ENCODE results near the gene CA11. TPM values are rescaled to one million over a fixed set of nuclear protein-coding genes. Genes with fewer than 3 reads are reported as not detected.
A peak's percentile ranks its signal among the peaks of the same experiment; 100 is the strongest.

Gene CA11
- total and polyA plus RNA-seq, 2 of the 8 experiments (the other 6 are each of a cell fraction or from before 2014, with no cell fraction given) = 51.7 to 71.4 TPM

DNA sequence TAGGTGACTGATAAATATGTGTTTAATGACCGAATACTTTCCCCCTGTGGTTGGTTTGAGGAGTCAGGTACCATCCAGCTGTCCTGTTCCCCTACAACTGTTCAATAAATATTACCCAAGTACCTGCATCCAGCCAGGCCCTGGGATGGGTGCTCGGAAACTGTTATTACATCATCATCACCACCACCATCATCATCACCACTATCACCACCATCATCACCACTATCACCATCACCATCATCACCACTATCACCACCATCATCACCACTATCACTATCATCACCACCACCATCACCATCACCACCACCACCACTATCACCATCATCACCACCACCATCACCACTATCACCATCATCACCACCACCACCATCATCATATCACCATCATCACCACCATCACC is 22.8 kb upstream of the CA11 start:
- H2BK20ac ChIP-seq (ENCODE audit: low read length) = no peak overlapping the region
- H3K27me3 ChIP-seq (replicated peaks in 1 of 4; ENCODE audit: control insufficient read depth in 3 of 4, extremely low read depth in 1 of 4, insufficient read depth in 3 of 4, low read length in 3 of 4) = peaks cover 0 to 2% (median 1%) of the 10 kb centered on the region in 4 experiments; a peak in 1 of 7 replicates
- no peaks in the 10 kb centered on the region for H3K79me1 ChIP-seq (ENCODE audit: low read depth, low read length)
- no peak for DNase-seq (ENCODE audit: low read depth in 1 of 2, low spot score in 2 of 2)
- H2BK120ac ChIP-seq (replicated peaks; ENCODE audit: low read depth, low read length) = no peak overlapping the region
- H4K91ac ChIP-seq (replicated peaks; ENCODE audit: insufficient read length, low read length) = no peak overlapping the region
- no peak overlapping the region for H3K4me2 ChIP-seq (ENCODE audit: insufficient read depth in 1 of 2, low read depth in 2 of 2, low read length in 2 of 2)
- H3K9me3 ChIP-seq (ENCODE audit: insufficient read depth in 2 of 2, low read depth in 1 of 2, low read length in 1 of 2) = peaks cover 0 to 3% of the 10 kb centered on the region in 2 experiments; a peak in 1 of 4 replicates
- ChIA-PET POLR2A (ENCODE audit: partially characterized antibody) (interaction anchor here (1.0 kb wide), 1 partner anchor 23 kb away, joined by 4 read pairs; no protein-coding TSS in a partner anchor), CTCF (ENCODE audit: partially characterized antibody) (interaction anchor here (0.7 kb wide), 1 partner anchor 159 kb away, joined by 3 read pairs; no protein-coding TSS in a partner anchor)
- no peaks in the 10 kb centered on the region; a peak in 1 of 4 replicates for H3K79me2 ChIP-seq (ENCODE audit: control insufficient read depth in 1 of 2, insufficient read depth in 2 of 2, low read length in 2 of 2)
- H2BK5ac ChIP-seq (ENCODE audit: low read depth, low read length) = no peak overlapping the region
- peaks cover 18% of the 10 kb centered on the region; the same call in 1 of the 2 replicates for H3K23me2 ChIP-seq (ENCODE audit: low read depth, low read length)
- H2AFZ ChIP-seq (ENCODE audit: low read length) = no peak overlapping the region
- no peak overlapping the region for H4K8ac ChIP-seq (ENCODE audit: extremely low read depth, insufficient read depth, low read length)
- no peaks in the 10 kb centered on the region for H3K36me3 ChIP-seq (ENCODE audit: control insufficient read depth in 2 of 4, insufficient read depth in 4 of 4, low read length in 3 of 4)
- H3K9ac ChIP-seq (replicated peaks in 1 of 4; ENCODE audit: extremely low read depth in 1 of 4, low read depth in 3 of 4, low read length in 3 of 4) = no peak overlapping the region
- H3K27ac ChIP-seq (ENCODE audit: low read depth, low read length) = no peak overlapping the region
- WGBS, 2 experiments (ENCODE audit: extremely low coverage in 1 of 2, insufficient coverage in 1 of 2, insufficient read length in 1 of 2, insufficient replicate concordance in 2 of 2, low coverage in 1 of 2, low lambda C conversion rate in 2 of 2, missing lambda C conversion rate in 1 of 2) = 90% methylated on average over 2 of the region's 2 CpGs; no CpG with 5 or more reads in 1 of the 2 experiments
- H3K14ac ChIP-seq (ENCODE audit: insufficient read length) = no peak overlapping the region
- H3K4me1 ChIP-seq (replicated peaks in 1 of 4; ENCODE audit: control insufficient read depth in 3 of 4, insufficient read depth in 4 of 4, low read length in 3 of 4) = peaks cover 0 to 10% (median 7%) of the 10 kb centered on the region in 4 experiments; a peak in 6 of 7 replicates
- no peak for FAIRE-seq
- H3K56ac ChIP-seq (replicated peaks; ENCODE audit: insufficient read length, low read depth, low read length) = peak overlapping the region; percentile 92
- no peak overlapping the region for H3K4ac ChIP-seq (replicated peaks; ENCODE audit: insufficient read length, low read depth, low read length)
- H4K20me1 ChIP-seq (replicated peaks in 1 of 2; ENCODE audit: control insufficient read depth in 1 of 2, insufficient read depth in 2 of 2, low read length in 2 of 2) = peaks cover 0 to 4% of the 10 kb centered on the region in 2 experiments
- no peak overlapping the region for H2AK5ac ChIP-seq (ENCODE audit: low read depth, low read length)
- H4K5ac ChIP-seq (ENCODE audit: insufficient read length, low read depth, low read length) = no peak overlapping the region
- TF ChIP-seq CBX5 (IDR thresholded peaks at IDR 0.05; ENCODE audit: low read depth, low read length) (no peak), SP4 (IDR thresholded peaks at IDR 0.05; ENCODE audit: low read length) (no peak), HDAC6 (IDR thresholded peaks at IDR 0.05; ENCODE audit: low read depth, low read length) (no peak), CHD2 (IDR thresholded peaks at IDR 0.05; ENCODE audit: low read length) (no peak)
- no peak overlapping the region for H2BK15ac ChIP-seq (ENCODE audit: low read length)
- H3K23ac ChIP-seq (ENCODE audit: insufficient read length) = no peak overlapping the region
- no peak overlapping the region for H3K18ac ChIP-seq (ENCODE audit: extremely low read depth, low read length)
- no peak overlapping the region for H2BK12ac ChIP-seq (ENCODE audit: low read depth, low read length)
- H3K4me3 ChIP-seq (ENCODE audit: extremely low read depth in 1 of 4, insufficient read depth in 2 of 4, low read depth in 3 of 4, low read length in 4 of 4) = no peak overlapping the region

Measured in H1 (cell line).